ENCODE data around the gene CSNK2A1.
A peak's percentile ranks its signal among the peaks of the same experiment; 100 is the strongest.

- TF ChIP-seq CTCF (IDR thresholded peaks at IDR 0.05), result no peak
- TF ChIP-seq POLR2A (IDR thresholded peaks at IDR 0.05), result peak; percentile 11
These were observed 110.8 kb downstream of the CSNK2A1 start for GRCh38 chr20:432677-433299.
